HG03135 (cell line): ENCODE results near the gene GNB4.
A peak's percentile ranks its signal among the peaks of the same experiment; 100 is the strongest.

Experiments
- ATAC-seq: cut with Tn5 transposase; IDR thresholded peaks from one replicate; pipeline ENCODE4 v1.9.1; 2021; ENCODE audit warnings: mild to moderate bottlenecking, moderate library complexity; ENCODE audit not compliant: unreplicated experiment

Gene GNB4

GRCh38 chr3:179451265-179452175 lies at the start of gene GNB4:
TSS of gene GNB4 (minus strand) at chr3:179451470. CDS start at chr3:179426200, 25,270 bp downstream.
- ATAC-seq, result peak; percentile 75

- no peak for ATAC-seq
Measured at GRCh38 chr3:179495483-179495882, 44.2 kb upstream of the GNB4 start.

- no peak for ATAC-seq
Measured at GRCh38 chr3:179493260-179493659, 42.0 kb upstream of the GNB4 start.

GRCh38 chr3:179488213-179488612 lies 36.9 kb upstream of the GNB4 start:
- no peak for ATAC-seq

GRCh38 chr3:179486806-179487205 lies 35.5 kb upstream of the GNB4 start:
- ATAC-seq, result no peak

- ATAC-seq, result no peak
Measured at GRCh38 chr3:179482857-179483256, 31.6 kb upstream of the GNB4 start.

- ATAC-seq, result no peak
Measured at GRCh38 chr3:179476215-179476614, 24.9 kb upstream of the GNB4 start.

- ATAC-seq, result no peak
Measured at GRCh38 chr3:179474480-179474879, 23.2 kb upstream of the GNB4 start.

GRCh38 chr3:179473565-179473964 lies 22.3 kb upstream of the GNB4 start:
- no peak for ATAC-seq

- ATAC-seq, result no peak
Measured at GRCh38 chr3:179464323-179465092, 13.2 kb upstream of the GNB4 start.

GRCh38 chr3:179463319-179463718 lies 12.0 kb upstream of the GNB4 start:
- ATAC-seq, result no peak

- no peak for ATAC-seq
Measured at GRCh38 chr3:179460260-179460659, 9.0 kb upstream of the GNB4 start.

GRCh38 chr3:179455954-179456353 lies 4.7 kb upstream of the GNB4 start:
- ATAC-seq, result no peak

GRCh38 chr3:179454887-179455286 lies 3.6 kb upstream of the GNB4 start:
- ATAC-seq, result no peak

GRCh38 chr3:179453967-179454366 lies 2.7 kb upstream of the GNB4 start:
- ATAC-seq, result no peak

GRCh38 chr3:179452872-179453271 lies 1.6 kb upstream of the GNB4 start:
- ATAC-seq, result no peak

GRCh38 chr3:179452176-179452564 lies 900 bp upstream of the GNB4 start:
- no peak for ATAC-seq

- ATAC-seq, result peak; percentile 32
Measured at GRCh38 chr3:179450901-179451264, 387 bp downstream of the GNB4 start.

- ATAC-seq, result no peak
Measured at GRCh38 chr3:179450261-179450701, 989 bp downstream of the GNB4 start.

GRCh38 chr3:179449636-179450035 lies 1.6 kb downstream of the GNB4 start:
- no peak for ATAC-seq

- ATAC-seq, result no peak
Measured at GRCh38 chr3:179447251-179447650, 4.0 kb downstream of the GNB4 start.

- no peak for ATAC-seq
Measured at GRCh38 chr3:179446501-179446900, 4.8 kb downstream of the GNB4 start.
